GM19467 (cell line): ENCODE results near the gene CFAP97D2.
A peak's percentile ranks its signal among the peaks of the same experiment; 100 is the strongest.
"Not testable (repeated sequence)": the region's sequence is repeated elsewhere in the genome, so short reads cannot be mapped to it uniquely, and the experiment has no call there.

Experiments used
- ATAC-seq: cut with Tn5 transposase; IDR thresholded peaks from one replicate; pipeline ENCODE4 v1.9.1; 2021; ENCODE audit warnings: mild to moderate bottlenecking, moderate library complexity; ENCODE audit not compliant: unreplicated experiment

Gene CFAP97D2

GRCh38 chr13:114230117-114230516, 51.1 kb downstream of the CFAP97D2 start:
- ATAC-seq, result no peak

DNA sequence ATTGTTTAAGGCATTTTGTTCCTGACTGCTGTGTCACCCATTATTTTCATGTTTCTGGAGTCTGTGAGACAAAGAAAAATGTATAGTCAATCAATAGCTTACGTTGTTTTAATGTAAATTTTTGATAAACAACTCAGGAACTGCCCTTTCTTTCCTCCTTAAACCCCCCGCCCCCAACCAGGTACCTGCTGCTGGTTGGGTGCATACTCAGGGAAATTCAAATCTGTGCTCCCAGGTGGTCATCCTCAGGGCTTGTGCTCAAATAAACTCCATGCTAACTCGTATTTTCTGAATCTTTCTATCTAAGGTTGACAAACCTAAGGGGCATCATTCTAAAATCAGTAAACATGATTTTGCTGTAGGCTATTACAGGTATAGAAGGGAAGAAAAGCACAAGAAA, 51.5 kb downstream of the CFAP97D2 start:
- ATAC-seq, result no peak

GRCh38 chr13:114231886-114232285, 52.8 kb downstream of the CFAP97D2 start:
- ATAC-seq, result no peak

DNA sequence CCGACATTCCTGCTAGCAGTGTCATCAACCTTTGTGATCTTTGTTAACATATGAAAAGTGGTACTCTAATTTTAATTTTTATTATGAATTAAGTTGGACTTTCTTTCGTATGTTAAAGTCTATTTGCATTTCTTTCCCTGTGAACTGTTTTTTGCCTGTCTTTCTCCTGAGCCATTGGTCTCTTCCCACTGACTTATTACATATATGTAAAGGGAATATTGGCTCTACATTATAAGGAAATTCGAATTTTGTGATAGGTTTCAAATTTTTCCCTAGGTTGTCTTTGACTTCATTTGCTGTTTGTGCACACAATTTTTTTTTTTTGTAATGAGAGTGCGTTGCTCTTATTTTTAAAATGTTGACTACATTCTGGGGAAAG, 55.2 kb downstream of the CFAP97D2 start:
- no peak for ATAC-seq

- ATAC-seq, result peak; percentile 80
Observed at GRCh38 chr13:114234645-114235421, 55.8 kb downstream of the CFAP97D2 start, which contains the start of gene CDC16. Gene CDC16 (plus strand): TSS chr13:114234897. CDS start chr13:114235085, 188 bp downstream.

DNA sequence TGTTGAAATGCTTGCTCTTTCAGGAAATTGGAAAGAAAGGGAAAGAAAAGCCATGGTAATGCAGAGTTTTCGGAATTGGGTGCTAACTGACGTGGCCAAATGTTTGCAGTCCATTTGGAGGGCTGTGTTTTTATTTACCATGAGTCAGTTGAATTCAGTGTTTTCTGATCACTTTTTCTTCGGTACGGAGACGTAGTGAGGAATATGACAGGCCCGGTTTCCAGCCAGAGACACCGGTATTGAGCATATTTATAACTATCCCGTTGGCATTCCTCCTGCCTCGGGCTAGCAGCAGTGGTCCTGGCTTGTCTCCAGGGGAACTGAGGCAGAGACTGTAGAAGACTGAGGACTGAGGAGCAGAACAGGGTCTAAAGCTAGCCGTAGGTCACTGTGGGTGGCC, 56.6 kb downstream of the CFAP97D2 start:
- ATAC-seq, result no peak

- no peak for ATAC-seq
Observed at GRCh38 chr13:114236227-114236626, 57.2 kb downstream of the CFAP97D2 start.

- no peak for ATAC-seq
Observed at GRCh38 chr13:114237415-114238112, 58.5 kb downstream of the CFAP97D2 start.

DNA sequence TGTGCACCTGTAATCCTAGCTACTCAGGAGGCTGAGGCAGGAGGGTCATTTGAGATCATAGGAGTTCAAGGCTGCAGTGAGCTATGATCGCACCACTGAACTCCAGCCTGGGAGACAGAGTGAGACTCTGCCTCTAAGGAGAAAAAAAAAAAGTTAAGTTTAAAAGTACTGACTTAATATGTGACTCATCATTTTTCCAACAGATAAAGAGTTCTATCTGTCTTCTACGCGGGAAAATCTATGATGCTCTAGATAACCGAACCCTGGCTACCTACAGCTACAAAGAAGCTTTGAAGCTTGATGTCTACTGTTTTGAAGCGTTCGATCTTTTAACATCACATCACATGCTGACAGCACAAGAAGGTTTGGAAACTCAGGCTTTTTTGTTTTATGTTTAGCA, 62.9 kb downstream of the CFAP97D2 start:
- ATAC-seq, result no peak

- ATAC-seq, result no peak
Observed at GRCh38 chr13:114243971-114244370, 64.9 kb downstream of the CFAP97D2 start.

GRCh38 chr13:114244637-114245036, 65.6 kb downstream of the CFAP97D2 start:
- no peak for ATAC-seq

- no peak for ATAC-seq
Observed at GRCh38 chr13:114248011-114248410, 69.0 kb downstream of the CFAP97D2 start.

- no peak for ATAC-seq
Observed at GRCh38 chr13:114249077-114249476, 70.0 kb downstream of the CFAP97D2 start.

DNA sequence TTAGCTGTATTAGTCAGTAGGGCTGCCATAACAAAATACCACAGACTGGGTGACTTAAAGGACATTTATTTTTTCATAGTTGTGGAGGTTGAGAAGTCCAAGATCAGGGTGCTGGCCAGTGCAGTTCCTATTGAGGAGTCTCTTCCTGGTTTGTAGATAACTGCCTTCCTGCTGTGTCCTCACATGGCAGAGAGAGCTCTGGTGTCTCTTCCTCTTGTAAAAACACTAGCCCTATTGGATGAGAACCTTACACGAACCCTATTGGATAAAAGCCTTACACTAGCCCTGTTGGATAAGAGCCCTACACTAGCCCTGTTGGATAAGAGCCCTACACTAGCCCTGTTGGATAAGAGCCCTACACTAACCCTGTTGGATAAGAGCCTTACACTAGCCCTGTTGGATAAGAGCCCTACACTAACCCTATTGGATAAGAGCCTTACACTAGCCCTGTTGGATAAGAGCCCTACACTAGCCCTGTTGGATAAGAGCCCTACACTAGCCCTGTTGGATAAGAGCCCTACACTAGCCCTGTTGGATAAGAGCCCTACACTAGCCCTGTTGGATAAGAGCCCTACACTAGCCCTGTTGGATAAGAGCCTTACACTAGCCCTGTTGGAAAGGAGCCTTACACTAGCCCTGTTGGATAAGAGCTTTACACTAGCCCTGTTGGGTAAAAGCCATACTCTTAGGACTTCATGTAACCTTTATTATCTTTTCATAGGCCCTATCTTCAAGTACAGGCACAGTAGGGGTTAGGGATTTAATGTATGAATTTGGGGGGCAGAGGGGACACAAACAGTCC, 72.8 kb downstream of the CFAP97D2 start:
- ATAC-seq, result not testable (repeated sequence)

GRCh38 chr13:114256547-114256946, 77.5 kb downstream of the CFAP97D2 start:
- no peak for ATAC-seq

DNA sequence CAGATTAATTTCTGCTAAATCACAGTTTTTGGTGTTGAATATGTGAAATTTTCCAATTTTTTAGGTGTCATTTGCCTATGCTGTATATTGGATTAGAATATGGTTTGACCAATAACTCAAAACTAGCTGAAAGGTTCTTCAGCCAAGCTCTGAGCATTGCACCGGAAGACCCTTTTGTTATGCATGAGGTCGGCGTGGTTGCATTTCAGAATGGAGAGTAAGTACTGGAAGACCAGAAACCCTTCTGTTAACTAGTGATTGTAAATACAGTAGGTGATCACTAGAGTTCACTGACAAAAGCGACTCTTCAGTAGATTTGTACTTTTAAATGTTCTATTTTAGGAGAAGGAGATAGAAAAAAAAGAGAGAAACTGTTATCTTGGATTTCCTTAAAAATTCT, 78.0 kb downstream of the CFAP97D2 start:
- ATAC-seq, result no peak

DNA sequence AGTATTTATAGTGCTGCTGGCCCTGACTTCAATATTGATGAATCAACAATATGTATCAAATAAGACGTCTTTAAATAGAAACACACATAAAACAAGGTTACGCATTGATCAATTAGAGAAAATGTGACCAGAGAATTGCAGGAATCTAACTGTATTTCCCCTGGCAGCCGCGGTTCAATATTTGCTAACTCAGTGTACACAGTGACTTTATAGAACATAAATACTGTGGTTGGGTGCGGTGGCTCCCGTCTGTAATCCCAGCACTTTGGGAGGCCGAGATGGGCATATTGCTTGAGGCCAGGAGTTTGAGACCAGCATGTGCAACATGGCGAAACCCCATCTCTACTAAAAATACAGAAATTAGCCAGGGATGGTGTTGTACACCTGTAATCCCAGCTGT, 79.5 kb downstream of the CFAP97D2 start:
- ATAC-seq, result no peak

DNA sequence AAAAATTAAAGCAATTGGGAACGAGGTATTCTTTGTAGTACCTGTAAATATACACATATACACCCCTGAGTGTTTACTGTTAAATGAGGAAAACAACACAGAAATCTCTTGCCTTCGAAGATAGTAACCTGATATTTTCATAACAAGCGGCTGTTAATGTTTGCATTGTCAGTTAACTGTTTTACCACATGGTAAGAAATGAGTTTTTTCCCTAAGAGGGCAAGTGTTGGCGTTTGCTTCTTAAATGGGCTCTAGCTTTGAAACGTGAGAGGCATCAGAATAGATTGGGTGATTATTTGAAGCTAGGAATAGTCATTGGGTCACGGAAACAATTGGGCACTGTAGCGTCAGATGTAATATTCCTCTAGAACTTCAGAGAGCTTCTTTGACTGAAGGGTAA, 80.3 kb downstream of the CFAP97D2 start:
- ATAC-seq, result no peak

- ATAC-seq, result no peak
Observed at GRCh38 chr13:114259974-114260373, 80.9 kb downstream of the CFAP97D2 start.

- ATAC-seq, result no peak
Observed at GRCh38 chr13:114260814-114261213, 81.8 kb downstream of the CFAP97D2 start.

GRCh38 chr13:114261328-114261965, 82.4 kb downstream of the CFAP97D2 start:
- ATAC-seq, result no peak
